Right cardiac atrium (tissue), 5 donors: ENCODE data around the gene MAP3K19. TPM values are rescaled to one million over a fixed set of nuclear protein-coding genes. Genes with fewer than 3 reads are reported as not detected.
"Not testable (repeated sequence)": the region's sequence is repeated elsewhere in the genome, so short reads cannot be mapped to it uniquely, and the experiment has no call there.

Source experiments
- ATAC-seq, 2 donors: fragments of 200-7000 bp; cut with Tn5 transposase; one replicate each; pipeline versions ENCODE4 v1.8.0 to v1.9.1; 2020; ENCODE audit warnings: moderate library complexity in 2 of 2, mild to moderate bottlenecking in 1 of 2
- DNase-seq, 3 donors: peaks; one replicate each; pipeline ENCODE4 v3.0.0-alpha.2; 2020
- H3K27ac ChIP-seq: one replicate; pipeline ENCODE4 v1.5.1; 2013; ENCODE audit warnings: mild to moderate bottlenecking, low read length, control low read depth, moderate library complexity
- H3K27me3 ChIP-seq: one replicate; pipeline ENCODE4 v1.6.1; 2013; ENCODE audit not compliant: control insufficient read depth, insufficient read depth
- H3K4me1 ChIP-seq: one replicate; pipeline ENCODE4 v1.6.1; 2013; ENCODE audit warnings: low read length; ENCODE audit not compliant: control insufficient read depth, insufficient read depth
- H3K4me3 ChIP-seq: one replicate; pipeline ENCODE4 v1.5.1; 2013; ENCODE audit warnings: low read length, control low read depth
- H3K9me3 ChIP-seq: one replicate; pipeline ENCODE4 v1.6.1; 2013; ENCODE audit warnings: low read length; ENCODE audit not compliant: control insufficient read depth
- WGBS: extraction: QIAGEN DNeasy Blood & Tissue Kit; methylation state at CpG from one replicate; pipeline ENCODE4 v1.1.7; 2013; 5-methylcytosine and 5-hydroxymethylcytosine counted together
- intact Hi-C, 4 donors: fragments of 100-400 bp; cut with DNase I; formaldehyde crosslinking; loops; one replicate each; pipeline versions ENCODE4 v1.11.0 to v1.14.0; 2022 to 2023
- polyA plus RNA-seq: library from polyadenylated mRNA; stranded (reverse); fragments of 200-250 nt; gene quantifications from one replicate; pipeline ENCODE4 v1.2.3, GENCODE V29; 2013
- total RNA-seq, 4 donors: library from RNA; stranded (reverse); fragmentation: NEBNext Ultra II Directional; extraction: Animal tissue kit (Norgen Biotek cat#: 25700); gene quantifications; one replicate each; pipeline ENCODE4 v1.2.1, GENCODE V29; 2021
- donor health status: healthy with polysubstance abuse.
- donor health status: DM: no; HTN: yes; CAD: no.
- donor health status: DM: no; HTN: no; CAD: no.
- donor health status: DM: no; HTN: yes; CAD: no; lungs with severe emphysema.
- donor health status: DM: yes; HTN: yes; CAD: no.

Gene MAP3K19
- total and polyA plus RNA-seq, 5 donors: not detected

DNA sequence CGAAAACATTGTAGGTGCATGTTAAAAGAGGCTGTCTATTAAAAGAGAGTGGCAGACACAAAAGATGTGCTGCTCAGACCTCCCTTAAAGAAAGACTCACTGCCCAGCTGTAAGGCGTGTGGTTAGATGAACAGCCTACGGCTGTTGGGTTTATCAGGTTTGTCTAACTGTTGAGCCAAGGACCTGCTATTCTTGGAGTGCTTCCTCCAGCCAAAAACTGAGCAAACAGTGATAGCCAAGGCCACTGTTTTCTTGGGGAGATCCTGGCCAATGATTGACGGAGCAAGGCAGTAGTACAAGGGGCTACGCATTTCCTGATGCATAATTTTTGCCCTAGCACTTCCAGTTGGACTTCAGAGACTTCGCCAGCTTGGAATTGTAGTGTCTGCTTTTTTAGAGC is 3.4 kb upstream of the MAP3K19 start:
- intact Hi-C loops: no loop called here
- Histone ChIP-seq H3K27me3 (no peaks in the 10 kb centered on the region), H3K4me1 (peaks cover 1% of the 10 kb centered on the region), H3K4me3 (no peak overlapping the region), H3K27ac (peak overlapping the region; percentile 76), H3K9me3 (no peaks in the 10 kb centered on the region)
- peak; percentile 75 to 87 for ATAC-seq
- DNase-seq: peak in 1 of 3 donors; percentile 18
- 59% methylated on average over 6 of the region's 6 CpGs for WGBS

DNA sequence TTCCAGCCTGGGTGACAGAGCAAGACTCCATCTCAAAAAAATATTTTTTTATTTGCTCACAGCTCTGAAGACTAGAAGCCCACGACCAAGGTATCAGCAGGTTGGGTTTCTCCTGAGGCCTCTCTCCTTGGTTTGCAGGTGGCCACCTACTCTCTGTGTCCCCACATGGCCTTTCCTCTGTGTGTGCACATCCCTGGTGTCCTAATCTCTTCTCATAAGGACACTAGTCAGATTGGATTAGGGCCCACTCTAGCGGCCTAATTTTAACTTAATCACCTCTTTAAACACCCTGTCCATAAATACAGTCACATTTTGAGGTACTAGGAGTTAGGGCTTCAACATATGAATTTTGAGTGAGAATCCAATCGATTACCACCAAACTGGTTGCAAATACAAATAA is 2.9 kb upstream of the MAP3K19 start:
- intact Hi-C loops: no loop called here
- H3K27me3 ChIP-seq: no peaks in the 10 kb centered on the region
- no peaks in the 10 kb centered on the region for H3K4me1 ChIP-seq
- ATAC-seq (peak in 1 of 2 donors; percentile 54), DNase-seq (no peak)
- H3K9me3 ChIP-seq: no peaks in the 10 kb centered on the region
- 50% methylated on average over 3 of the region's 3 CpGs for WGBS
- no peak overlapping the region for H3K27ac ChIP-seq
- no peak overlapping the region for H3K4me3 ChIP-seq

GRCh38 chr2:135048122-135048521 is 875 bp upstream of the MAP3K19 start:
- no peak overlapping the region for H3K4me3 ChIP-seq
- H3K27ac ChIP-seq: no peak overlapping the region
- no peak for DNase-seq
- no peak for ATAC-seq
- no peaks in the 10 kb centered on the region for H3K27me3 ChIP-seq
- no peaks in the 10 kb centered on the region for H3K9me3 ChIP-seq
- 82% methylated on average over 6 of the region's 6 CpGs for WGBS
- H3K4me1 ChIP-seq: no peaks in the 10 kb centered on the region
- intact Hi-C loops: no loop called here

DNA sequence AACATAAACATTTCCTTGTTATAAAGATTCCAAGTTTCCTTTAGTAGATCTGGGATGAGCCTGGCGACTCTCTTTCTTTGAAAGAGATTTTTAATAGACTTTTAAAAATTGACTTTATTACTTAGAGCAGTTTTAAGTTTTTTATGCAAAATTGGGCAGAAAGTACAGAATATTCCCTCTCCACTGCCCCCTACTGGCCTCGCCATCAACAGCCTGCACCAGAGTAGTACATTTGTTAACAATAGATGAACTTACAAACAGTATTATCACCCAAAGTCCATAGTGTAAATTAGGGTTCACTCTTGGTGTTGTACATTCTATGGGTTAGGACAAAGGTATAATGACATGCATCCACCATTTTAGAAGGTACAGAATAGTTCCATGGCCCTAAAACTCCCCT is 3.9 kb downstream of the MAP3K19 start:
- Histone ChIP-seq H3K27me3 (no peaks in the 10 kb centered on the region), H3K4me1 (no peaks in the 10 kb centered on the region), H3K27ac (no peak overlapping the region), H3K9me3 (no peaks in the 10 kb centered on the region), H3K4me3 (no peak overlapping the region)
- DNase-seq (no peak), ATAC-seq (no peak)
- 53% methylated on average over 2 of the region's 2 CpGs for WGBS
- intact Hi-C loops: no loop called here

DNA sequence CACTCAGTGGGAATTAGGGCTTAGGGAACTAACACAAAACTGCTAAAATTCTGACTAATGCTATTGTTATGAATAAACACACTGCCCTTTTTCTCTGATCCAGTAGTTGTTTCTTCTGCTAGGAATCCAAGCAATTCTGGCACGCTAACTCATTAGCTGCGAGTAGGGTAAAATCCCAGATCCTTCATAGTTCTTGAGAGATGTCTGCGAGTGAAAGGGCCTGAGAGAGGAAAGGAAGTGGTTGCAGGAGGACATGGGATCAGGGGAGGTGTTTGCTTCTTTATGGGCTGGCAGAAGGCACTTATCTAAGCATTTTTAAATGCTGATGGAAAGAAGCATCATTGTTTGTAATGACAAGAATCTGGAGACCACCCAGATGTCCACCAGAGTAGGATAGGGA is 9.4 kb downstream of the MAP3K19 start:
- 78% methylated on average over 3 of the region's 3 CpGs for WGBS

DNA sequence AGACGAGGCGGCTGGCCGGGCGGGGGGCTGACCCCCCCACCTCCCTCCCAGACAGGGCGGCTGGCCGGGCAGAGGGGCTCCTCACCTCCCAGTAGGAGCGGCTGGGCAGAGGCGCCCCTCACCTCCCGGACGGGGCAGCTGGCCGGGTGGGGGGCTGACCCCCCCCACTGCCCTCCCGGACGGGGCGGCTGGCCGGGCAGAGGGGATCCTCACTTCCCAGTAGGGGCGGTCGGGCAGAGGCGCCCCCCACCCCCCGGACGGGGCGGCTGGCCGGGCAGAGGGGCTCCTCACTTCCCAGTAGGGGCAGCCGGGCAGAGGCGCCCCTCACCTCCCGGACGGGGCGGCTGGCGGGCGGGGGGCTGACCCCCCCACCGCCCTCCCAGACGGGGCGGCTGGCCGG is 14.0 kb downstream of the MAP3K19 start:
- H3K4me3 ChIP-seq, ATAC-seq, H3K4me1 ChIP-seq, H3K27me3 ChIP-seq, DNase-seq, H3K27ac ChIP-seq, H3K9me3 ChIP-seq, intact Hi-C loops: not testable (repeated sequence)
- WGBS: 94% methylated on average over 20 of the region's 33 CpGs

More for the DNA sequence above, 9.4 kb downstream of the MAP3K19 start:
- H3K27ac ChIP-seq: no peak overlapping the region
- no peaks in the 10 kb centered on the region for H3K4me1 ChIP-seq
- DNase-seq (no peak), ATAC-seq (no peak)
- H3K27me3 ChIP-seq: no peaks in the 10 kb centered on the region
- intact Hi-C loops: no loop called here
- H3K9me3 ChIP-seq: no peaks in the 10 kb centered on the region
- no peak overlapping the region for H3K4me3 ChIP-seq

- intact Hi-C loops: no loop called here
- no peak for DNase-seq
- no peaks in the 10 kb centered on the region for H3K4me1 ChIP-seq
- 98% methylated on average over 1 of the region's 1 CpG for WGBS
- no peak overlapping the region for H3K27ac ChIP-seq
- no peak for ATAC-seq
- H3K27me3 ChIP-seq: no peaks in the 10 kb centered on the region
- H3K4me3 ChIP-seq: no peak overlapping the region
- no peaks in the 10 kb centered on the region for H3K9me3 ChIP-seq
Observed at GRCh38 chr2:135030826-135031225, 16.4 kb downstream of the MAP3K19 start.

GRCh38 chr2:135029481-135030134 is 17.6 kb downstream of the MAP3K19 start:
- H3K4me3 ChIP-seq: no peak overlapping the region
- ATAC-seq (no peak), DNase-seq (no peak)
- no peaks in the 10 kb centered on the region for H3K9me3 ChIP-seq
- no peak overlapping the region for H3K27ac ChIP-seq
- intact Hi-C loops: no loop called here
- no peaks in the 10 kb centered on the region for H3K27me3 ChIP-seq
- 62% methylated on average over 2 of the region's 2 CpGs for WGBS
- H3K4me1 ChIP-seq: no peaks in the 10 kb centered on the region

GRCh38 chr2:135023886-135024485 is 23.3 kb downstream of the MAP3K19 start:
- Histone ChIP-seq H3K27me3 (no peaks in the 10 kb centered on the region), H3K4me3 (no peak overlapping the region), H3K27ac (no peak overlapping the region), H3K9me3 (no peaks in the 10 kb centered on the region), H3K4me1 (no peaks in the 10 kb centered on the region)
- DNase-seq: no peak
- intact Hi-C loops: no loop called here
- no peak for ATAC-seq
- WGBS: 85% methylated on average over 5 of the region's 5 CpGs

DNA sequence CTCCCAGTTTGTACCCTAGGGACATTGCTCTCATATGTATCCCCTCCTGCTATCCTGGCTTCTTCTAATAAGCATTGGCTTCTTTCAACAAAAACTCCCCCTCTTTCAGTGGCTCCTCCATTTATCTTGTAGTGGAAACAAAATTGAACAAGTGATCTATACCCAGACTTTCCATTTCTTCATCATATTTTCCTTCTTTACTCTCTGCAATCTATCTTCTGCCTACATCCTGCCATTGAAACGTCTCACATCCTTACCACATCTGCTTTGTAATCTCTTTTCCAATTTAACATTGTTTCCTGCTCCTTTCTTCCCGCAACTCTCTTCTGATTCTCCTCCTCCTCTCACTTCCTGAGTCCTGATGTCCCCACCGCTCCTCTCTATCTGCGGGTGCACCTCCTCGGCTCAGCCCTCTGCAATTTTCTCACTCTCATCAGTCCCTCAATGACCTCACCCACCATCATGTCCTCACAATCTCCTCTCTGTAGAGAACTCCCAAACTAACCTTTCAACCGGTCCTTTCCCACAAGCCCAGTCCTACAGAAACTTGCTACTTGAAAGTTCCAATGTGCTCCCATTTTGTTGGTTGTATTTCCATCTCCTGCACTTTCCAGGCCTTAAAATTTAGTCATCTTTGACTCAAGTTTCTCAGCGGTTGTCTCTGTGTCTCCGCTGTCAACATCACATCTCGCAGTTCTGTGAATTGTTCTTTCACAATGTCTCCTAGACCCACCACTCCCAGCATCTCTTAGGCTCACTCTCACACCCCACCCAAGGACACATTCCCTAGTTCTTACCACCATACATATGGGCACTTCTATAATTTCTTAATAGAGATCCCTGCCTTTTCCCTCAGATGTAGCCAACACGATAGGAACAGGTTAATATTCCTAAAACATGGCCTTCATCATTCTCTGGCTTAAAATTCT is 24.0 kb downstream of the MAP3K19 start:
- ATAC-seq: no peak
- no peak for DNase-seq

GRCh38 chr2:135021618-135022017 is 25.6 kb downstream of the MAP3K19 start:
- no peak overlapping the region for H3K4me3 ChIP-seq
- ATAC-seq: no peak
- H3K4me1 ChIP-seq: no peaks in the 10 kb centered on the region
- H3K27ac ChIP-seq: no peak overlapping the region
- H3K27me3 ChIP-seq: no peaks in the 10 kb centered on the region
- WGBS: 93% methylated on average over 1 of the region's 1 CpG
- no peak for DNase-seq
- intact Hi-C loops: no loop called here
- no peaks in the 10 kb centered on the region for H3K9me3 ChIP-seq

More for the DNA sequence above, 24.0 kb downstream of the MAP3K19 start:
- Histone ChIP-seq H3K9me3 (no peaks in the 10 kb centered on the region), H3K27ac (no peak overlapping the region), H3K4me1 (no peaks in the 10 kb centered on the region), H3K4me3 (no peak overlapping the region), H3K27me3 (no peaks in the 10 kb centered on the region)
- intact Hi-C loops: no loop called here
- WGBS: 72% methylated on average over 10 of the region's 10 CpGs
